Endothelial cell of umbilical vein (primary cell): Measurements from ENCODE around the gene MACO1. TPM values are rescaled to one million over a fixed set of nuclear protein-coding genes. Genes with fewer than 3 reads are reported as not detected.

Experiments used
- BruUV-seq: library from RNA; stranded (reverse); fragments of 400-500 nt; replicated peaks from 2 replicates; lab custom pipeline; 2021; lab: Mats Ljungman, UMichigan
- CTCF ChIA-PET: fragments of 300-600, 350-600 bp; sonication (Branson Sonifier 250); formaldehyde crosslinking; loops from one replicate; lab custom pipeline; 2021; ENCODE audit warnings: antibody characterized with exemption, inconsistent platforms; lab: Charles Lee
- POLR2A ChIA-PET: fragments of 300-600, 350-600 bp; sonication (Branson Sonifier 250); formaldehyde crosslinking; loops from one replicate; lab custom pipeline; 2021; ENCODE audit warnings: antibody characterized with exemption, inconsistent platforms; lab: Charles Lee
- DNase-seq: peaks from one replicate; pipeline ENCODE4 v3.0.0-alpha.2; 2011; ENCODE audit warnings: low read depth, low spot score
- FAIRE-seq: peaks from 2 replicates; lab custom pipeline; 2011; peaks lifted over from hg19 to GRCh38; lab: Jason Lieb, UNC
- H2AFZ ChIP-seq: 2 replicates; pipeline ENCODE4 v1.6.0; 2012; ENCODE audit warnings: low read depth, low read length, control low read depth, inconsistent platforms
- H3K27ac ChIP-seq: 2 replicates; pipeline ENCODE4 v1.5.1; 2011; ENCODE audit warnings: low read depth, mild to moderate bottlenecking, control low read depth, low read length, moderate library complexity; ENCODE audit not compliant: insufficient read depth
- H3K27me3 ChIP-seq, 2 experiments: 2 replicates each; pipeline versions ENCODE4 v1.6.0 to v1.6.1; 2011; ENCODE audit warnings: low read length in 2 of 2, mixed read lengths in 1 of 2; ENCODE audit not compliant: control insufficient read depth in 2 of 2, insufficient read depth in 2 of 2
- H3K36me3 ChIP-seq, 2 experiments: 2 replicates in 1 of 2; 3 replicates in 1 of 2; pipeline ENCODE4 v1.5.1; 2011; ENCODE audit warnings: low read length in 2 of 2, mild to moderate bottlenecking in 1 of 2, moderate library complexity in 1 of 2; ENCODE audit not compliant: control insufficient read depth in 2 of 2, insufficient read depth in 2 of 2; ENCODE audit errors: extremely low read depth in 1 of 2
- H3K4me1 ChIP-seq: 3 replicates; pipeline ENCODE4 v1.5.1; 2011; ENCODE audit warnings: mild to moderate bottlenecking, low read length; ENCODE audit not compliant: control insufficient read depth, insufficient read depth; ENCODE audit errors: extremely low read depth
- H3K4me2 ChIP-seq: 2 replicates; pipeline ENCODE4 v1.6.1; 2011; ENCODE audit warnings: low read length, control low read depth, mixed read lengths; ENCODE audit not compliant: insufficient read depth
- H3K4me3 ChIP-seq, 3 experiments: fragments of 200-600 bp in 1 of 3; sonication (generic), shearing (Covaris generic) in 1 of 3; replicated peaks in 1 of 3; 2 replicates each; pipeline ENCODE4 v1.5.1; 2011 to 2016; ENCODE audit warnings: control low read depth in 3 of 3, low read length in 3 of 3, mild to moderate bottlenecking in 2 of 3, inconsistent platforms in 1 of 3, low read depth in 1 of 3, moderate library complexity in 1 of 3; ENCODE audit not compliant: insufficient read depth in 1 of 3
- H3K79me2 ChIP-seq: 2 replicates; pipeline ENCODE4 v1.6.0; 2012; ENCODE audit warnings: low read length, inconsistent platforms; ENCODE audit not compliant: control insufficient read depth, insufficient read depth
- H3K9ac ChIP-seq: replicated peaks from 2 replicates; pipeline ENCODE3; 2011; ENCODE audit warnings: low read length, control low read depth; ENCODE audit not compliant: insufficient read depth; ENCODE audit errors: extremely low read depth
- H3K9me1 ChIP-seq: replicated peaks from 3 replicates; pipeline ENCODE4 v1.6.0; 2011; ENCODE audit warnings: mild to moderate bottlenecking, low read length; ENCODE audit not compliant: control insufficient read depth, insufficient read depth; ENCODE audit errors: extremely low read depth
- H3K9me3 ChIP-seq: replicated peaks from 2 replicates; pipeline ENCODE4 v1.5.1; 2012; ENCODE audit warnings: low read length, inconsistent platforms; ENCODE audit not compliant: control insufficient read depth, insufficient read depth
- H4K20me1 ChIP-seq: replicated peaks from 2 replicates; pipeline ENCODE3; 2011; ENCODE audit warnings: mild to moderate bottlenecking, low read length; ENCODE audit not compliant: control insufficient read depth, insufficient read depth; ENCODE audit errors: extremely low read depth
- CTCF ChIP-seq, 2 donors: IDR thresholded peaks; 1 replicate in 1 of 2; 2 replicates in 1 of 2; pipeline ENCODE4 v1.5.1; 2011; ENCODE audit warnings: low read length in 2 of 2, mild to moderate bottlenecking in 2 of 2, moderate library complexity in 2 of 2, control low read depth in 1 of 2, inconsistent platforms in 1 of 2, low read depth in 1 of 2; ENCODE audit not compliant: insufficient read depth in 1 of 2; ENCODE audit errors: extremely low read depth in 1 of 2
- EZH2 ChIP-seq: IDR thresholded peaks from 2 replicates; pipeline ENCODE4 v1.6.1; 2012; ENCODE audit warnings: borderline replicate concordance, low read depth, mild to moderate bottlenecking, moderate library complexity, low read length, inconsistent platforms; ENCODE audit not compliant: severe bottlenecking
- FOS ChIP-seq: IDR thresholded peaks from 2 replicates; pipeline ENCODE4 v1.6.1; 2011; ENCODE audit warnings: mild to moderate bottlenecking, low read length, moderate library complexity, borderline replicate concordance; ENCODE audit not compliant: insufficient read depth
- GATA2 ChIP-seq: IDR thresholded peaks from 2 replicates; pipeline ENCODE4 v1.7.0; 2011; ENCODE audit warnings: low read depth, mild to moderate bottlenecking, moderate library complexity, mixed read lengths, low read length; ENCODE audit not compliant: insufficient read length, insufficient read depth
- JUN ChIP-seq: IDR thresholded peaks from 2 replicates; pipeline ENCODE4 v1.6.1; 2011; ENCODE audit warnings: borderline replicate concordance, low read depth; ENCODE audit not compliant: insufficient read length, insufficient read depth
- MAX ChIP-seq: IDR thresholded peaks from 2 replicates; pipeline ENCODE4 v1.6.1; 2011; ENCODE audit not compliant: insufficient read depth, insufficient read length
- MYC ChIP-seq: IDR thresholded peaks from one replicate; pipeline ENCODE4 v1.6.1; 2011; ENCODE audit warnings: mild to moderate bottlenecking, low read depth, low read length
- POLR2A ChIP-seq: IDR thresholded peaks from 2 replicates; pipeline ENCODE4 v1.6.1; 2012; ENCODE audit warnings: low read depth, mild to moderate bottlenecking, control low read depth, low read length
- POLR2AphosphoS5 ChIP-seq: IDR thresholded peaks from 2 replicates; pipeline ENCODE4 v1.6.1; 2012; ENCODE audit warnings: low read depth, mild to moderate bottlenecking, control low read depth, low read length, moderate library complexity; ENCODE audit not compliant: insufficient read depth
- dilution Hi-C: fragments of 300-500 bp; cut with MboI; formaldehyde crosslinking; loops from one replicate; pipeline ENCODE4 v1.15.0; 2019; ENCODE audit warnings: low sequenced_read_pairs; ENCODE audit not compliant: extremely low pct_ligation_motif_present
- intact Hi-C: fragments of 100-400 bp; cut with micrococcal nuclease; formaldehyde crosslinking; loops from one replicate; pipeline ENCODE4 v1.10.0; 2022
- polyA plus RNA-seq, 4 experiments: library from polyadenylated mRNA; depleted of rRNA in 3 of 4; stranded (reverse) in 3 of 4; unstranded in 1 of 4; fragments of >200 nt; gene quantifications; 2 replicates each; pipeline versions ENCODE4 v1.2.1 to v1.2.3, GENCODE V29; 2011 to 2012; ENCODE audit warnings: missing spikeins in 1 of 4
- total RNA-seq: library from RNA; stranded (reverse); gene quantifications from 2 replicates; pipeline ENCODE4 v1.2.3, GENCODE V29; 2021

Gene MACO1
- total and polyA plus RNA-seq, 2 donors (not counting 3 experiments of a cell fraction or from before 2014, with no cell fraction given): 7.7 to 24.4 TPM

DNA sequence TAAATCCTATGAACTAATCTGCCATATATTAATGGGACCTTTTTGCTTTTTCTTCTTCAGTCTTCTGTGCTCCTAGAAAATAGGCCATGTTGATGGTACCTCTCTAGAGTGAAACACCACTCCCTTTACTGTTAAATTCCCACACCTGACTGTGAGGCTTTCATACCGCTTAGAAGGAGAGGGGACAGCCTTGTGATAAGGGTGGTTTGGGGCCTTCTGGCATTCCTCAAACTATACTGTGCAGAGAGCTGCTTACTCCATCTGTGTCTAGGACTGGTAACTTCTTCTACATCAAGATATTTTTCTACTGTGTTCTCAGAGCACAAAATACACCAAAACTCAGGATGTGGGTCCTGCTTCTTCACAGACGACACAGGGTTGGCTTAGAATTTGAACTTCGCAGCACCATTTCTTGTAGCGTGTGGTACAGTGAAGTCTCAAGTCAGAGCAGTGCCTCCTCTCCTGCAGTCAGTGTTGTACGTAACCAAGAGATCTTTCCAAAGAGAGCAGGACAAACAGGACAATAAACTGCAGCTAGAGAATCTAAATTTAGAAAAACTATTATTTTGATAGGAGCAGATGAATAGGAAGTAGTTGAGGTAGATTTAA lies 43.8 kb downstream of the MACO1 start:
- Histone ChIP-seq H3K9ac (no peak overlapping the region), H3K9me1 (no peaks in the 10 kb centered on the region), H3K36me3 (no peaks in the 10 kb centered on the region), H4K20me1 (no peaks in the 10 kb centered on the region), H3K9me3 (no peaks in the 10 kb centered on the region), H3K4me3 (no peak overlapping the region), H3K27me3 (no peaks in the 10 kb centered on the region), H2AFZ (no peak overlapping the region), H3K4me1 (peaks cover 4% of the 10 kb centered on the region), H3K79me2 (peaks cover 26% of the 10 kb centered on the region), H3K27ac (no peak overlapping the region), H3K4me2 (no peak overlapping the region)
- intact Hi-C loops (loop anchor here (5.0 kb wide), 1 partner anchor 227 kb away; the partner anchor contains the start of gene RSRP1), dilution Hi-C loops (no loop called here)
- POLR2A ChIA-PET: no interaction called here
- TF ChIP-seq POLR2A: no peak
- TF ChIP-seq POLR2AphosphoS5: no peak
- TF ChIP-seq EZH2: no peak
- TF ChIP-seq MYC: no peak
- TF ChIP-seq CTCF (IDR thresholded peaks at IDR 0.05; ENCODE audit: extremely low read depth in 1 of 2, insufficient read depth in 1 of 2, low read depth in 1 of 2, low read length in 2 of 2): no peak
- no peak for TF ChIP-seq MAX
- no peak for TF ChIP-seq JUN
- TF ChIP-seq GATA2: no peak
- TF ChIP-seq FOS: no peak
- FAIRE-seq: no peak
- DNase-seq: no peak
- no TSS peak for BruUV-seq
- CTCF ChIA-PET: no interaction called here
